Measurements from ENCODE around the gene TNFSF11. TPM values are rescaled to one million over a fixed set of nuclear protein-coding genes. Genes with fewer than 3 reads are reported as not detected.

The TNFSF11 gene, protein sequence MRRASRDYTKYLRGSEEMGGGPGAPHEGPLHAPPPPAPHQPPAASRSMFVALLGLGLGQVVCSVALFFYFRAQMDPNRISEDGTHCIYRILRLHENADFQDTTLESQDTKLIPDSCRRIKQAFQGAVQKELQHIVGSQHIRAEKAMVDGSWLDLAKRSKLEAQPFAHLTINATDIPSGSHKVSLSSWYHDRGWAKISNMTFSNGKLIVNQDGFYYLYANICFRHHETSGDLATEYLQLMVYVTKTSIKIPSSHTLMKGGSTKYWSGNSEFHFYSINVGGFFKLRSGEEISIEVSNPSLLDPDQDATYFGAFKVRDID
- under 1 TPM in 2 of 5 experiments, not detected in 3; 0.13 to 0.44 TPM for total RNA-seq
- not detected for polyA plus RNA-seq
- total RNA-seq: not detected

DNA sequence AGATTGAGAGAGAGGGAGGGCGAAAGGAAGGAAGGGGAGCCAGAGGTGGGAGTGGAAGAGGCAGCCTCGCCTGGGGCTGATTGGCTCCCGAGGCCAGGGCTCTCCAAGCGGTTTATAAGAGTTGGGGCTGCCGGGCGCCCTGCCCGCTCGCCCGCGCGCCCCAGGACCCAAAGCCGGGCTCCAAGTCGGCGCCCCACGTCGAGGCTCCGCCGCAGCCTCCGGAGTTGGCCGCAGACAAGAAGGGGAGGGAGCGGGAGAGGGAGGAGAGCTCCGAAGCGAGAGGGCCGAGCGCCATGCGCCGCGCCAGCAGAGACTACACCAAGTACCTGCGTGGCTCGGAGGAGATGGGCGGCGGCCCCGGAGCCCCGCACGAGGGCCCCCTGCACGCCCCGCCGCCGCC, at the start of gene TNFSF11:
Gene TNFSF11, plus strand, starts transcription at position 142 of the 400 bp plus-strand sequence. Its CDS starts 152 bp downstream, at position 294.
- Mint-ChIP-seq H3K9me3 (peaks cover 0 to 8% (median 2%) of the 10 kb centered on the region in 11 donors), H3K36me3 (peaks cover 0 to 5% (median 0%) of the 10 kb centered on the region in 5 donors), H3K4me3 (peak within 1 kb of the TSS; percentile 78 to 97 (median 92)), H3K4me1 (peaks cover 10 to 38% (median 25%) of the 10 kb centered on the region in 7 donors), H3K27me3 (peaks cover 16 to 60% (median 24%) of the 10 kb centered on the region in 5 donors), H3K27ac (peak within 1 kb of the TSS in 6 of 9 donors; percentile 5 to 65 (median 32))
- Histone ChIP-seq H3K4me1 (ENCODE audit: control insufficient read depth in 2 of 2, insufficient read depth in 2 of 2, low read length in 2 of 2) (peaks cover 5 to 9% of the 10 kb centered on the region in 2 donors), H3K27me3 (ENCODE audit: control insufficient read depth in 2 of 2, insufficient read depth in 2 of 2, low read length in 2 of 2) (no peaks in the 10 kb centered on the region), H3K27ac (ENCODE audit: low read depth, low read length) (no peak within 1 kb of the TSS), H3K4me3 (ENCODE audit: low read length) (peak within 1 kb of the TSS; percentile 50), H3K36me3 (ENCODE audit: control insufficient read depth in 2 of 3, insufficient read depth in 3 of 3, low read length in 3 of 3) (no peaks in the 10 kb centered on the region), H3K9me3 (ENCODE audit: control insufficient read depth in 2 of 3, low read length in 3 of 3) (no peaks in the 10 kb centered on the region)
- CTCF ChIA-PET: no interaction called here
- POLR2A ChIA-PET: no interaction called here
- ATAC-seq: peak; percentile 49
- DNase-seq: peak in 4 of 9 donors; percentile 4 to 26 (median 10)
- intact Hi-C loops (cut with micrococcal nuclease): no loop called here

DNA sequence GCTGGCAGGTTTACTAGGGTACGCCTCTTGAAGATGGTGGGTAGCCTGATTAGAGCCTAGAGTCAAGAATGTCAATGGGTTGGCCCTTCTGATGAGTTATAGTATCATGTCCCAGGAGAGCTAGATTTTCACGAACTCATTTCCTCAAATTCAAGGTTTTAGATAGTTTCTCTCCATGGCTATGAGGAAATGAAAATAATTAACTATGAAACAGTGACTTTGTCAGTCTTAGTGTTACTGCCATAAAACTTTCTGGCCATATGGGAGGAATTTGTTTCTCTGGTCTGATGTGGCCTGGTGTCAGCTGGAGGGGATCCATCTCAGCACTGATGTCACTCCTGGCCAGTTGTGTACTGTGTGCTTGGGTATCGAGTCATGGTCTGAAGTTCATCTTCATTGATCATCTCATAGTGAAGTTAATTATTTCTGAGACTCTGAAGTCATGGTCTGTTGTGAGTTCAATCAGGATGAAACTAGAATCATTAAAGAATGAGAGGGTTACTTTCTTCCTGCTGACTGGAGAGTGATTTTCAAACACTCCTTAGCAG, 49.4 kb upstream of the TNFSF11 start:
- H3K9me3 Mint-ChIP-seq: peaks cover 0 to 16% (median 2%) of the 10 kb centered on the region in 11 donors
- POLR2A ChIA-PET: no interaction called here
- H3K4me1 Mint-ChIP-seq: no peaks in the 10 kb centered on the region
- H3K4me3 Mint-ChIP-seq: no peak overlapping the region
- no peaks in the 10 kb centered on the region for H3K36me3 ChIP-seq (ENCODE audit: control insufficient read depth in 2 of 3, insufficient read depth in 3 of 3, low read length in 3 of 3)
- DNase-seq (no peak), ATAC-seq (peak; percentile 16)
- no peaks in the 10 kb centered on the region for H3K4me1 ChIP-seq (ENCODE audit: control insufficient read depth in 2 of 2, insufficient read depth in 2 of 2, low read length in 2 of 2)
- H3K9me3 ChIP-seq (ENCODE audit: control insufficient read depth in 2 of 3, low read length in 3 of 3): no peaks in the 10 kb centered on the region
- peaks cover 0 to 5% (median 0%) of the 10 kb centered on the region in 5 donors for H3K36me3 Mint-ChIP-seq
- no peaks in the 10 kb centered on the region for H3K27me3 ChIP-seq (ENCODE audit: control insufficient read depth in 2 of 2, insufficient read depth in 2 of 2, low read length in 2 of 2)
- no peaks in the 10 kb centered on the region for H3K27me3 Mint-ChIP-seq
- H3K27ac ChIP-seq (ENCODE audit: low read depth, low read length): no peak overlapping the region
- intact Hi-C loops (cut with micrococcal nuclease): no loop called here
- H3K27ac Mint-ChIP-seq: no peak overlapping the region
- CTCF ChIA-PET: no interaction called here
- no peak overlapping the region for H3K4me3 ChIP-seq (ENCODE audit: low read length)

DNA sequence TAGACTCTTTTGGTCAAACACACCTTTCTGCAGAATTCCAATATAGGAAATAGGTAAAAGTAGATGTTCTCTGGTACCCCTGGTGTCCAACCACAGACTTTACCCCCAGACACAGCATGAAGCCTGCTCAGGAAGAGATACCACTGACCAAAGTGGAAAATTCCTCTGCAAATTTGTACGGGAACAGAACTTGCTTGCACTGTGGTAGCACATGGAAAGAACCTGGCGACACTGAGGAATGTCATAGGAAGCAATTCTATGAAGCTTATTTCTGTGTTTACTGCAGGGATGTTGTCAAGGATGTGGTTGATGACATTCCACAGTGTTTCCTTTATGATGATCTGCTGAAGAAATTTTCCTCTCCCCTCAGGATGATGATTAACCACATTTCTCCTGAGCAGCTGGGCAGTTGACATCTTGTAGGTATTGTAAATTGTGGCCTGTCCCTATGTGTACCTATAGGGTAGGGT, 48.9 kb upstream of the TNFSF11 start:
- DNase-seq: no peak
- Mint-ChIP-seq H3K27ac (no peak overlapping the region), H3K9me3 (peaks cover 0 to 16% (median 0%) of the 10 kb centered on the region in 11 donors), H3K27me3 (no peaks in the 10 kb centered on the region), H3K36me3 (peaks cover 0 to 5% (median 0%) of the 10 kb centered on the region in 5 donors), H3K4me1 (no peaks in the 10 kb centered on the region), H3K4me3 (no peak overlapping the region)
- no peaks in the 10 kb centered on the region for H3K9me3 ChIP-seq (ENCODE audit: control insufficient read depth in 2 of 3, low read length in 3 of 3)
- no peaks in the 10 kb centered on the region for H3K36me3 ChIP-seq (ENCODE audit: control insufficient read depth in 2 of 3, insufficient read depth in 3 of 3, low read length in 3 of 3)
- intact Hi-C loops (cut with micrococcal nuclease): no loop called here
- no peak for ATAC-seq
- no peaks in the 10 kb centered on the region for H3K4me1 ChIP-seq (ENCODE audit: control insufficient read depth in 2 of 2, insufficient read depth in 2 of 2, low read length in 2 of 2)
- CTCF ChIA-PET: no interaction called here
- POLR2A ChIA-PET: no interaction called here
- no peaks in the 10 kb centered on the region for H3K27me3 ChIP-seq (ENCODE audit: control insufficient read depth in 2 of 2, insufficient read depth in 2 of 2, low read length in 2 of 2)
- no peak overlapping the region for H3K4me3 ChIP-seq (ENCODE audit: low read length)
- H3K27ac ChIP-seq (ENCODE audit: low read depth, low read length): no peak overlapping the region

DNA sequence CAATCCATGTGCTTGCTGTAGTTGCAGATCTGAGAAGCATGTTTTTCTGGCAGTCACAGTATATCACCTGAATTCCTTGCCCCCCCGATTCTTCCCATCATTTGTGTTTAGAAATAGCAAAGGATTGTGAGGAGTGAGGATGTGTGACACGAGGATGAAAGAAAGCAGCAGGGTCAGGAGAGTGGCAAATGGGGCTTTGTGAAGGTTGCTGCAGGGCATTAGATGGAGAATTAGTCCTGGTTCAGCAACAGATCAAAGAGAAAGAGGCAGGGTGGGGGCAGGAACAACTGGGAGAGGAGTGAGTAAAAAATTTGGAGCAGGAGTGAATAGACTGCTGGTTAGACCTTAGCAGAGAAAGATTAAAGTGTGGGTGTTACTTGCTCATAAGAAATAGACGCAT, 47.7 kb upstream of the TNFSF11 start:
- Mint-ChIP-seq H3K9me3 (peaks cover 0 to 12% (median 0%) of the 10 kb centered on the region in 11 donors), H3K36me3 (peaks cover 0 to 5% (median 0%) of the 10 kb centered on the region in 5 donors), H3K4me3 (no peak overlapping the region), H3K27me3 (no peaks in the 10 kb centered on the region), H3K27ac (no peak overlapping the region), H3K4me1 (peaks cover 6 to 10% (median 8%) of the 10 kb centered on the region in 7 donors)
- H3K27me3 ChIP-seq (ENCODE audit: control insufficient read depth in 2 of 2, insufficient read depth in 2 of 2, low read length in 2 of 2): no peaks in the 10 kb centered on the region
- intact Hi-C loops (cut with micrococcal nuclease): no loop called here
- H3K9me3 ChIP-seq (ENCODE audit: control insufficient read depth in 2 of 3, low read length in 3 of 3): no peaks in the 10 kb centered on the region
- DNase-seq (no peak), ATAC-seq (no peak)
- ChIA-PET CTCF (no interaction called here), POLR2A (no interaction called here)
- H3K36me3 ChIP-seq (ENCODE audit: control insufficient read depth in 2 of 3, insufficient read depth in 3 of 3, low read length in 3 of 3): no peaks in the 10 kb centered on the region
- no peak overlapping the region for H3K27ac ChIP-seq (ENCODE audit: low read depth, low read length)
- peaks cover 0 to 4% of the 10 kb centered on the region in 2 donors for H3K4me1 ChIP-seq (ENCODE audit: control insufficient read depth in 2 of 2, insufficient read depth in 2 of 2, low read length in 2 of 2)
- H3K4me3 ChIP-seq (ENCODE audit: low read length): no peak overlapping the region

DNA sequence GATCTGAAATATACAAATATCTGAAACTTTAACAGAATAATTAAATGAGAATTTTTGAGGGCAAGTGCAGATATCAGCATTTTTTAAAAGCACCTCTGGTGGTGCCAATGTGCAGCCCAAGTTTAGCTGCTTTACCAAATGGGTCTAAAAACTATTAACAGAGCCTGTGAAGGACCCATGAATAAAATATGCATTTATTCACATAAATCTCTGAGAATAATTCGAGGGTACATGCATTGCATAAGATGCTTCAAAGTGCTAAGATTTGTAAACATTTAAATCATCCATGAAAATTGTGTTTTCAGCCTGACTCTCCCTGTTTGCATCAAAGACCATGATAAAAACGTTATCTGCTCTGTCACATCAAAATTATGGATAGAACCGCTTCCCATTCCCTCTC, 47.1 kb upstream of the TNFSF11 start:
- no peak for ATAC-seq
- H3K4me1 ChIP-seq (ENCODE audit: control insufficient read depth in 2 of 2, insufficient read depth in 2 of 2, low read length in 2 of 2): peaks cover 0 to 4% of the 10 kb centered on the region in 2 donors
- no peaks in the 10 kb centered on the region for H3K9me3 ChIP-seq (ENCODE audit: control insufficient read depth in 2 of 3, low read length in 3 of 3)
- H3K4me3 ChIP-seq (ENCODE audit: low read length): no peak overlapping the region
- Mint-ChIP-seq H3K27ac (no peak overlapping the region), H3K27me3 (no peaks in the 10 kb centered on the region), H3K36me3 (peaks cover 0 to 5% (median 0%) of the 10 kb centered on the region in 5 donors), H3K4me3 (no peak overlapping the region), H3K9me3 (peaks cover 0 to 9% (median 0%) of the 10 kb centered on the region in 11 donors), H3K4me1 (peaks cover 6 to 11% (median 9%) of the 10 kb centered on the region in 7 donors)
- H3K27ac ChIP-seq (ENCODE audit: low read depth, low read length): no peak overlapping the region
- no peak for DNase-seq
- no peaks in the 10 kb centered on the region for H3K36me3 ChIP-seq (ENCODE audit: control insufficient read depth in 2 of 3, insufficient read depth in 3 of 3, low read length in 3 of 3)
- ChIA-PET POLR2A (no interaction called here), CTCF (no interaction called here)
- H3K27me3 ChIP-seq (ENCODE audit: control insufficient read depth in 2 of 2, insufficient read depth in 2 of 2, low read length in 2 of 2): no peaks in the 10 kb centered on the region
- intact Hi-C loops (cut with micrococcal nuclease): no loop called here

DNA sequence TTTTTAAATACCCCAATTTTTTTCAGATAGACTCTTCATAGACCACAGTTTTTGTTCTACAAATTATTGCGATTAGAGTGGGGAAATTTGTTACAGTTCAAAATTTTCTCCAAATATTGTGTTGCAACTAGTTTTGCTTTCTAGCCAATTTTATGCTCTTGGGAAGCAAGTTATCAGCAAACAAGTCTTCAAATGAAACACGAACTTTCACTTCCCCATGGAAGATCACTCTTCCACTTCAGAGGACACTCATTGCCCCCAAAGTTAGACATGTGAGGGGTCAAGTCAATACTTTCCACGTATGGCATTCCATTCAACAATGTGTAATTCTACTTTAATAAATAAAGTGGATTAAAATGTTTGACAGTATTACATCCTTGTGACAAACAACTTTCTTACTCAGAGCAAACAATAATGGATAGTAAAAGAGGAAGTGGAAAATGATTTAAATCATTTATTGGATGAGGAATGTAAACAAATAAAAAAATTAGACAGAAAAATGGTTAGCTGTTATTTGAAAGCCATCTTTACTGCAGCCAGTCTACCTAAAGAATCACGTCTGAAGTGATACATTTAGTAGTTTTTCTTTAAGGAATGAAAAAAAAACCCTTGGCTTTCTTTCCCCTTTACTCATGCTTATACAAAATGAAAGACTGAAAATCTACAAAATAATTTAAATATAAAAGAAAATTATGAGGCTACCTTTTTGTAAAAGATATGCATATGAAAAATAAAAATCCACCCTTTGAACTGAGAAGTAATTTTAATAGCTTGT, 41.2 kb upstream of the TNFSF11 start:
- H3K9me3 Mint-ChIP-seq: peaks cover 0 to 13% (median 0%) of the 10 kb centered on the region in 11 donors
- DNase-seq (no peak), ATAC-seq (no peak)
- Histone ChIP-seq H3K36me3 (ENCODE audit: control insufficient read depth in 2 of 3, insufficient read depth in 3 of 3, low read length in 3 of 3) (no peaks in the 10 kb centered on the region), H3K4me1 (ENCODE audit: control insufficient read depth in 2 of 2, insufficient read depth in 2 of 2, low read length in 2 of 2) (peaks cover 0 to 4% of the 10 kb centered on the region in 2 donors), H3K9me3 (ENCODE audit: control insufficient read depth in 2 of 3, low read length in 3 of 3) (no peaks in the 10 kb centered on the region), H3K4me3 (ENCODE audit: low read length) (no peak overlapping the region), H3K27me3 (ENCODE audit: control insufficient read depth in 2 of 2, insufficient read depth in 2 of 2, low read length in 2 of 2) (no peaks in the 10 kb centered on the region), H3K27ac (ENCODE audit: low read depth, low read length) (no peak overlapping the region)
- intact Hi-C loops (cut with micrococcal nuclease): no loop called here
- peaks cover 0 to 5% (median 0%) of the 10 kb centered on the region in 5 donors for H3K27me3 Mint-ChIP-seq
- no peaks in the 10 kb centered on the region for H3K36me3 Mint-ChIP-seq
- POLR2A ChIA-PET: no interaction called here
- CTCF ChIA-PET: interaction anchor here (0.7 kb wide), 1 partner anchor 138 kb away, joined by 3 read pairs; no protein-coding TSS in a partner anchor
- peaks cover 6 to 11% (median 9%) of the 10 kb centered on the region in 7 donors for H3K4me1 Mint-ChIP-seq
- H3K27ac Mint-ChIP-seq: no peak overlapping the region
- no peak overlapping the region for H3K4me3 Mint-ChIP-seq

All from naive thymus-derived CD4-positive, alpha-beta T cell (primary cell).